ENCODE measurements around the gene RASA4B. TPM values are rescaled to one million over a fixed set of nuclear protein-coding genes. Genes with fewer than 3 reads are reported as not detected.
A peak's percentile ranks its signal among the peaks of the same experiment; 100 is the strongest.
"Not testable (repeated sequence)": the region's sequence is repeated elsewhere in the genome, so short reads cannot be mapped to it uniquely, and the experiment has no call there.

Gene RASA4B
- total RNA-seq, 1 donor from 2014 or later: 7.6 TPM

DNA sequence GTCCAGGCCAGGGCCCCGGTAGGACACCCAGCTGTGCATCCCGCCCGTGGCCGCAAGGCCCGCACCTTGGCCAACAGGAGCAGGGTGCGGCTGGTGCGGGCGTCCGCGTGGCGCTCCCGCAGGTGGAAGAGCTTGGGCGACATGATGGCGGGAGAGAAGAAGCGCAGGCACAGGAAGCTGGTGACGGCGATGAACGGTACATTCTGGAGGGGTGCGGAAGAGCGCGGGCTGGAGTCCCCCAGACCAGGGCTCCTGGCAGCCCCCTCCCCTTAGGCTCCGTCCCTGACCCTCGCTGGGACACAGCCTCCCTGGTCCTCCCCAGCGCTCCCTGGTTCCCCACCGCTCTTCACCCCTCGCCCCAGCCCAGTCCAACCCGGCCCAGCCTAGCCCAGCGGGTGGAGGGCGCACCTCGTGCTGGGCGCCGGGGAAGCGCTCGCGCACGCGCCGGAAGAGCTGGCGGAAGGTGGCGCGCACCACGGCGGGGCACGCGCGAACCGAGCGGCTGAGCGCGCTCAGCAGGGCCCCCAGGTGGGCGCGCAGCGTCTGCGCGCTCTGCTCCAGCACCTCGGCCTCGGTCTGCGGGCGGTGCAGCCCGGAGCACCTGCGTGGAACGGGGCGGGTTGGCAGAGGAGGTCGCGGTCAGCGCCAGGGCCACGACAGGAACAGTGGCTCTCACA is 23.0 kb downstream of the RASA4B start:
- not testable (repeated sequence) for H3K36me3 ChIP-seq (ENCODE audit: control insufficient read depth, insufficient read depth, low read length); DNase-seq (ENCODE audit: low read depth); H3K27me3 ChIP-seq (ENCODE audit: control insufficient read depth, insufficient read depth, low read length); H3K4me3 ChIP-seq (ENCODE audit: low read depth, low read length)

DNA sequence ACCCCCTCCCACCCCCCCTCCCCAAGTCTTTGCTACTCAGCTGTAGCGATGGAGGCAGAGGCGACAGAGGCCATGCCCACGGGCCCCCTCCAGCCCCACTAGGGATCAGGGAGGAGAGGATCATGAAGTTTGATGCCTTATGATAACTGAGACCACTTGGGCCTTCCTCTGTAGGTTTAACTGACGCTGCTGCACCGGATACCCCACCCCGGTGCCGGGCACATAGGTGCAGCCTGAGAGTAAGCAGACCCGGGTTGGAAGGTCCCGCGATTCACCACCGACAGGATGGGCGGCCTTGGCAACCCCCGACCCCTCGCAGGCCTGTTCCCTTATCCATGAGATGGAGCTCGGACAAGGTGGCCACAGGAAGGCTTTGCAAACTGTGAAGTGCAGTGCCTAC is 23.6 kb downstream of the RASA4B start:
- H3K27me3 ChIP-seq (ENCODE audit: control insufficient read depth, insufficient read depth, low read length); H3K4me3 ChIP-seq (ENCODE audit: low read depth, low read length); DNase-seq (ENCODE audit: low read depth); H3K36me3 ChIP-seq (ENCODE audit: control insufficient read depth, insufficient read depth, low read length): not testable (repeated sequence)

DNA sequence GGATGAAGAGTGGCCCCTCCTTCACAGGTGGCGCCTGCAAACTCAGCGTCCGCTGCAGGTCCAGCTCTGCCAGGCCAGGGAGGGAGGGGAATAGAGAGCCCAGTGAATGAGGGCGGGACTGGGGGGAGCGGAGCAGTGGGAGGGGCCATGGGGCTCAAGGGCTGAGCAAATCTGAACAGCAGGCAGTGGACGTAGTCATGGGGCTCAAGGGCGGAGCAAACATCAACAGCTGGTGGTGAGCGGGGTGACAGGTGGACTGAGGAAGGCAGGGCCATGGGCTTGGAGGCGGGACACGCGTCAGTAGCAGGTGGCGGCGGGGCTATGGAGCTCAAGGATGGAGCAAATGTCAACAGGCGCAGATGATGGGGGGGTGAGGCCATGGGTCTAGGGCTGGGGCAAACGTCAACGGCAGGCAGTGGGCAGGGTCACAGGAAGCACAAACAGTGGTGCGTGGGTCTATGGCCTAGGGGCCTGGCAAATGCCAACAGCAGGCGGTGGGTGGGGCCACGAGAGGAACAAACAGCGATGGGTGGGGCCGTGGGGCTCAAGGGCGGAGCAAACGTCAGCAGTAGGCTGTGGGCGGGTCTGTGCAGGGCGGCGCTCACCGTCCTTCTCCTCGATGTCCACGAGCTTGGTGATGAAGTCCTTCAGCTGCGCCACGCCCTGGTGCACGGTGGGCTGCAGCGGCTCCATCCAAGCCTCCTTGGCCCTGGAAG is 24.2 kb downstream of the RASA4B start:
- H3K36me3 ChIP-seq (ENCODE audit: control insufficient read depth, insufficient read depth, low read length); DNase-seq (ENCODE audit: low read depth); H3K27me3 ChIP-seq (ENCODE audit: control insufficient read depth, insufficient read depth, low read length); H3K4me3 ChIP-seq (ENCODE audit: low read depth, low read length): not testable (repeated sequence)

- not testable (repeated sequence) for H3K4me3 ChIP-seq (ENCODE audit: low read depth, low read length); DNase-seq (ENCODE audit: low read depth); H3K27me3 ChIP-seq (ENCODE audit: control insufficient read depth, insufficient read depth, low read length); H3K36me3 ChIP-seq (ENCODE audit: control insufficient read depth, insufficient read depth, low read length)
These were observed 27.0 kb downstream of the RASA4B start for GRCh38 chr7:102490529-102491075.

GRCh38 chr7:102484317-102484716 is 33.3 kb downstream of the RASA4B start:
- DNase-seq (ENCODE audit: low read depth); H3K36me3 ChIP-seq (ENCODE audit: control insufficient read depth, insufficient read depth, low read length); H3K27me3 ChIP-seq (ENCODE audit: control insufficient read depth, insufficient read depth, low read length); H3K4me3 ChIP-seq (ENCODE audit: low read depth, low read length): not testable (repeated sequence)

- not testable (repeated sequence) for H3K36me3 ChIP-seq (ENCODE audit: control insufficient read depth, insufficient read depth, low read length); DNase-seq (ENCODE audit: low read depth); H3K27me3 ChIP-seq (ENCODE audit: control insufficient read depth, insufficient read depth, low read length); H3K4me3 ChIP-seq (ENCODE audit: low read depth, low read length)
These were observed 35.6 kb downstream of the RASA4B start for GRCh38 chr7:102481962-102482361.

DNA sequence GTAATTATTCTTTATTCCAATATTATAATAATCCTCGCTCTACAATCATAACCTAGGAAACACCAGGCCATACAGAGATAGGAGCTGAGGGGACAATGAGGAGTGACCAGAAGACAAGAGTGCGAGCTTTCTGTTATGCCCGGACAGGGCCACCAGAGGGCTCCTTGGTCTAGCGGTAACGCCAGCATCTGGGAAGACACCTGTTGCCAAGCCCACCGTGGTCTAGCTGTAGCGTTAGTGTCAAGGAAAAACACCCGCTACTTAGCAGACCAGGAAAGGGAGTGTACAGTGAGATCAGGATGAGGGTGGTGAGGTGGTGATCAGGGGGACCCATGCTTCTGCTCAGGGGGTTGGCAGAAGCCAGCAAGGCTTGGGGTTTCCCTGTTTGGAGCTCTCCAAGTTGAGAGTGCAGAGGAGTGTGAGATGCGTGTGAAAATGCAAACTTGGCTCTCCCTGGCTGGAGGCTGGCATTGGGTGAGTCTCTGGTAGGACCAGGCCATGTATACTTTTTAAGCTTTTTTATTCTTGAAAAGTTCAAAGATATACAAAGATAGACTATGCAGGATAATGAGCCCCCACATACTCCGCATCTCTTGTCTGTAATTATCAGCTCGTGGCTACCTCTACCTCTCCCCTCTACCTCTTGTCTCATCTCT is 37.5 kb downstream of the RASA4B start:
- not testable (repeated sequence) for DNase-seq (ENCODE audit: low read depth); H3K27me3 ChIP-seq (ENCODE audit: control insufficient read depth, insufficient read depth, low read length); H3K4me3 ChIP-seq (ENCODE audit: low read depth, low read length); H3K36me3 ChIP-seq (ENCODE audit: control insufficient read depth, insufficient read depth, low read length)
- peak; percentile 22 for TF ChIP-seq CTCF (IDR thresholded peaks at IDR 0.05; ENCODE audit: insufficient read depth, low read length, poor library complexity, severe bottlenecking)

DNA sequence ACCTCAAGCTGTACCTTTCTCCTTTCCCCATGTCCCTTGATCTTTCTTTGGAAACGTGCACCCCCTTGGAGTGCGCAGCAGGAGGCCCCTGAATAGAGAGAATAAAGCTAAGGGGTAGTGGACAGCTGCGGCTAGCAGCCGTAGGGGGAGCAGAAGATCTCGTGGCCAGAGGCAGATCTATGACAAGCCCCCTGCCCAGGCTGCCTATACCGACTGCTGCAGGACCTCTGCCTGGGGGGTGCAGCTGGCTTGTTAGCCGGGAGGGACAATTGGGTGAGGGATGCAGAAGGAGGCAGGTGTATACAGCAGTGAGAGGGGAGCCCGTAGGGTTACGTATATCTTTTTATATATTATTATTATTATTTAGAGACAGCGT is 38.4 kb downstream of the RASA4B start:
- not testable (repeated sequence) for H3K36me3 ChIP-seq (ENCODE audit: control insufficient read depth, insufficient read depth, low read length); H3K27me3 ChIP-seq (ENCODE audit: control insufficient read depth, insufficient read depth, low read length); H3K4me3 ChIP-seq (ENCODE audit: low read depth, low read length); DNase-seq (ENCODE audit: low read depth)

DNA sequence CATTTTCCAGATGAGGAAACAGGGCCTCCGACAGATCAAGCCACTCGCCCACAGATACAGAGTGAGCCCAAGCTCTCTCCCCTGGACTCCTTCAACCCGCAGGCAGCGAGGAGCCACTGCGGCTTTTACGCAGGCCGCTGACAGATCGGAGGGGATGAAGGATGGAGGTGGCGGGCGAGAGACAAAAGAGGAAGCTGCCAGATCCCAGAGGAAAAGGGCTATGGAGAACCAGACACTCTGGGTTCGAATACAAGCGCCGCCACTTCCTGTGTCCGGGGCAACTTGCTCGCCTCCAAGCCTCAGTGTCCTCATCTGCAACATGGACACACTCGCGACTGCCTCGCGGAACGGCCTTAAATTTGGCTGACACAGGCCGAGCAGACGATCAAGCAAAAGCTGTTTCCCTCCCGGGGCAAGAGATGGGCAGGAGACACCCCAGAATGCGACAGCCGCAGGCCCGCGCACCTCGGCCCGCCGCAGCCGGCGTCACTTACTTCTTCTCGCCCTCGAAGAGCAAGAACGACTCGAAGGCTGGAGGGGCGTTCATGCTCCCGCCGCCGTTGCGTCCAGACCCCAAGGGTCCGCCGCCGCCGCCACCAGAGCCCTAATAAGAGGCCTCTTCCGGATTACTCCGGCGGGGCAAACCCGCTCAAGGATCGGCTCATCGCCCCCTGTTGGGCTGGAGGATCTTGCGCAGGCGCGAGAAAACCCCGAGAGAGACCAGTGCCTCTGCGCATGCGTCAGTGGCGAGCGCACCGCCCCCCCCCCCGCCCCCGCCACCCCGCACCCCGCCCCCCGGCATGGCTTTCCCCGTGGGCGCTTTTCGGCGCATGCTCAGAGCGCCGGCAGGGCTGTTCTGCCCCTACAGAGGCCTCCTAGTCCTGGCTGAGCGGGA is 39.0 kb downstream of the RASA4B start, which contains the start of gene POLR2J:
Gene POLR2J (minus strand): TSS at position 609 of the 895 bp plus-strand sequence. CDS start 62 bp downstream, at position 547.
- H3K36me3 ChIP-seq (ENCODE audit: control insufficient read depth, insufficient read depth, low read length); DNase-seq (ENCODE audit: low read depth); H3K27me3 ChIP-seq (ENCODE audit: control insufficient read depth, insufficient read depth, low read length): not testable (repeated sequence)
- H3K4me3 ChIP-seq (ENCODE audit: low read depth, low read length): peak within 1 kb of the TSS; percentile 35

GRCh38 chr7:102474736-102475435 is 42.7 kb downstream of the RASA4B start:
- not testable (repeated sequence) for H3K27me3 ChIP-seq (ENCODE audit: control insufficient read depth, insufficient read depth, low read length); DNase-seq (ENCODE audit: low read depth); H3K4me3 ChIP-seq (ENCODE audit: low read depth, low read length); H3K36me3 ChIP-seq (ENCODE audit: control insufficient read depth, insufficient read depth, low read length)

- H3K27me3 ChIP-seq (ENCODE audit: control insufficient read depth, insufficient read depth, low read length); H3K4me3 ChIP-seq (ENCODE audit: low read depth, low read length); DNase-seq (ENCODE audit: low read depth); H3K36me3 ChIP-seq (ENCODE audit: control insufficient read depth, insufficient read depth, low read length): not testable (repeated sequence)
These were observed 43.5 kb downstream of the RASA4B start for GRCh38 chr7:102474116-102474515.

Measured in kidney epithelial cell (primary cell).